GM12875 (cell line): ENCODE measurements around the gene MPP7.

Experiments
- H3K4me3 ChIP-seq: one replicate; pipeline ENCODE4 v1.5.1; 2011; ENCODE audit warnings: low read depth, low read length, control low read depth
- CTCF ChIP-seq: IDR thresholded peaks from 2 replicates; pipeline ENCODE4 v1.5.1; 2011; ENCODE audit warnings: low read depth, mild to moderate bottlenecking, control low read depth, inconsistent platforms, low read length, moderate library complexity, borderline replicate concordance; ENCODE audit not compliant: insufficient read depth

The MPP7 gene

GRCh38 chr10:28273343-28273742 is 29.5 kb downstream of the MPP7 start:
- no peak overlapping the region for H3K4me3 ChIP-seq
- TF ChIP-seq CTCF = no peak

DNA sequence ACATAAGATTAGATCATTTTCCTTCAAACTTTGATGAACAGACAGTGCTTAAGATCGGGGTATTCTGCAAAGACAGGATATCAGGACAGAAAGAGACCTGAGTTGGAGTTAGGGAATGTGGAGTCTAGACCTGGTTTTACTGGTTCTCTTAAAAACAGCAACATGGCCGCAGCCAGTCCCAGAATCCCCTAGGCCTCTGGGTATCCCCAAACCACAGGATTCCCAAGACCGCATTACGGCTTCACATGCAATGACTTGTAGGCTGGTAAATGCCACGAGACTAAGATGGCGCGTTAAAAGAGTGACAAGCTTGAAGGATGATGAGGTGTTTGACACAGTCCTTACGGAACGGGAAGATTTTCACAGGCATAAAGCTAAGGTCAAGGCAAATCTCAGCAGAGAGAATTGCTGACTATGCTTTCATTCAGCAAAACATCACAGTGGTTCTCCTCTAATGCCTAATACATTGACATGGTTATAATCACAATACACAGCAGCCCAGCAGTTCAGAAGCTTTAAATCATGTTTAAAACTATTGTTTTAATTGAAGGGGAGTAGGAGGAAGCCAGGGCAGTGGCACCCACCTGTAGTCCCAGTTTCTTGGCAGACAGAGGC is 32.9 kb downstream of the MPP7 start:
- no peak for TF ChIP-seq CTCF

DNA sequence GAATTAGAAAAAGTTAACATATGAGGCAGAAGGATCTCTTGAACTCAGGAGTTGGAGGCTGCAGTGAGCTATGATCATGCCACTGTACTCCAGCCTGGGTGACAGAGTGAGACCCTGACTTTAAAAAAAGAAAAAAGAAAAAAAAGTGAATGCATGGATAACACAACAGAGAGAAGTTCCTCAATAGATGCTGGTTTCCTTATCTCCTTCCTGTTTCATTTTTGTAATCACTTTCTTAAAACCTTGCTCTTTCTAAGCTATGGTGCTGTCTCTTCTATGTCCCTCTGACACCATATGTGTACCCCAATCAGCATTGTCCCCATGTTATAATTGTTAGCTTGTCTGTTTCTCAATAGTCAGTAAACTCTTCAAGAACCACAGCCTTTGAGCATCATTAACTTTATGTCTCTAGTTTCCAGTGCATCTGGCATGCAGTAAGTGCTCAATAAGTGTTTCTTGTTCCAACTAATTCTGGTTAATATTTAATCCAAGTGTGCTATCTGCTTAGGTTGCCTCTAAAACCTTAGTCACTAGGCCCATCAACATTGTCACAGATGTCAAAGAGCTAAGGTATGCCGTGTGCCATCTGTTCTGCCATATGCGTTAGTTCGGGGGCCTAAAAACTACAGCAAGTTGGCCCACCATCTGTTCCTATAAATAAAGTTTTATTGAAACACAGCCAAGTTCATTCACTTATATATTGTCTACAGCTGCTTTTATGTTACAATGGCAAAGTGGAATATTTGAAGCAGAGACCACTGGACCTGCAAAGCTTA is 36.2 kb downstream of the MPP7 start:
- no peak overlapping the region for H3K4me3 ChIP-seq
- TF ChIP-seq CTCF = no peak

More for the DNA sequence above, 32.9 kb downstream of the MPP7 start:
- H3K4me3 ChIP-seq = no peak overlapping the region

DNA sequence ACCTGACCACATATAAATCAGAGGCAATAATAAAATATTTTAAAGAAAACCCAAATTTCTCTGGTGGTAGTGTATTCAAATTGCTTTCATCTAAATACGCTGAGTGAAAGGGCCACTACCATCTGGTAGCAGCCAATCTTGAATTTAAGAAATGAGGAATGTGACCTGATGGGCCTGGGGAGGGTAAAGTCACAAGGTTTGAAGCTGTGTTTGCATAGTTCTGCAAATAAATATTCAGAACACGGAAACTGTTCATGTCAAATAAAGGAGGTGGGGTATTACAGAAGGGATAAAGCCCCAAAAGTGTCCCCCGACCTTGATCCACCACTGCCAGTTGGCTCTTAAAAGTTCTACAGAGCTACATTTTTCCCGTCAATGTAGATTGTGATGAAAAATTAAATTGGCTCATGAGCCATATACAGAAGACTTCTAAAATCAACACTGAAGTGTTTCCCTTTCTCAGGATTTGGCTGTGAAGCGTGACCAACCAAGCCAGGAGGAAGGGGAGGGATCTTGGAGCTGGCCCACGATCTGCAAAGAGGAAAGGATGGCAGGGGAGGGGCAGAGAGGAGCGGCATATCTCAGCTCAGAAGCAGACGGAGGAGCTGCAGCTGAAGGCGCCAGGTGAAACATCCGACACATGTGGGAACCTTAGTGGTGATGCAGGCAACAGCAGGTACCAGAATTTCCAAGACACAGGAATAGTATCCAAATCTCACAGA is 39.6 kb downstream of the MPP7 start:
- H3K4me3 ChIP-seq = no peak overlapping the region
- no peak for TF ChIP-seq CTCF

DNA sequence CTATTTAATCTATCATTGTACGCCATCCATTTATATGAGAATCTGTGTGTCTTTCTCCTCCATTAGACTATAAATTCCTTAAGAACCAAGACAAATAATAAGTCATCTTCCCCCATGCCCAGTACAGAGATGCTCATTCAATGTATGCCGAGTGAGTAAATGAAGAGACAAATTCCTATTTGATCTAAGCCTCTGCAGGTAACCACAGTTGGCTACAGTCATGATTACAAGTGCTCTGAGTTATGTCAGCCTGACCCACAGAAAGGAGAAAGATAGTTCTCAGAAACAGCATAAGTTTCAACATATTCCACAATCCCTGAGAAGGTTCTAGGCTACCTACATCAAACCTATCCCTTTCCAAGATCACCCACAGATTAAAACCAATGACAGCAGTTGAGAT is 46.1 kb downstream of the MPP7 start:
- no peak for TF ChIP-seq CTCF
- no peak overlapping the region for H3K4me3 ChIP-seq

GRCh38 chr10:28254290-28254985 is 48.4 kb downstream of the MPP7 start:
- TF ChIP-seq CTCF = no peak
- H3K4me3 ChIP-seq = no peak overlapping the region
